ENCODE data around the gene INPP1.

Gene INPP1

DNA sequence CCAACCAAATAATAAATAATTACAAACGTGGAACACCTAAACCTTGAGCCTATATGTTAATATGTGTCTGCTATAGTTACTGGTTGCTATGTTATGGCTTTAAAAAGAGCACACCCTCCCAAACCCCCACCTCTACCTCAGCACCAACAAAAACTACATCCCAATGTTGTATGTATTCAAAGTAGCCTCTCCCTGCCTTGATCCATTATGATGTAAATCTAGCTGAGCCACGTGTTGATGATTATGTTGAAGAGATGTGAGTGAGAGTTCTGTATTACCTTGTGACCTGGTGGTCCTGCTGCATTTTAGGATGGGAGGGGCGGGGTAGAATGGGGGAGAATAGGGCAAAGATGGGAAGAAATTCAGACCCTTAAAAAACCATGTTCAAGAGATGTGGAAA lies 69.6 kb downstream of the INPP1 start:
- DNase-seq = no peak

DNA sequence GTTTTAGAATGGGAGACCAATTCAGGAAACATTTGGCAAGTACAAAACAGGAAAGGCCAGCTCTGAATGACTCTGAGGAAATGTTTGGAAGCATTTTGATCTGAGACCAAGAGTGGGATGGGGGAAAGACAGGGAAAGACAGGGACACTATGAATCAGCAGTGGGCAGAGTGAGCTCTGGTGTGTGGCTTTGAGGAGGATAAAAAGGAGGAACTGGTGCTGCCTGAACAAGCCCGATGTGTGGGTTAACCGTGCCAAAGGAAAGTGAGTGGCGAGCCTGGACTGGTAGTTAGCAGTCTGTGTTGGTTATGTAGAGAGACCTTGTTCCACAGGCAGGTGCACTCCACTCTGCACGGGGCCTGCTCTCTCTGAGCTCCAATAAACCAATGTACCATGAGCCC lies 70.0 kb downstream of the INPP1 start:
- DNase-seq = no peak

DNA sequence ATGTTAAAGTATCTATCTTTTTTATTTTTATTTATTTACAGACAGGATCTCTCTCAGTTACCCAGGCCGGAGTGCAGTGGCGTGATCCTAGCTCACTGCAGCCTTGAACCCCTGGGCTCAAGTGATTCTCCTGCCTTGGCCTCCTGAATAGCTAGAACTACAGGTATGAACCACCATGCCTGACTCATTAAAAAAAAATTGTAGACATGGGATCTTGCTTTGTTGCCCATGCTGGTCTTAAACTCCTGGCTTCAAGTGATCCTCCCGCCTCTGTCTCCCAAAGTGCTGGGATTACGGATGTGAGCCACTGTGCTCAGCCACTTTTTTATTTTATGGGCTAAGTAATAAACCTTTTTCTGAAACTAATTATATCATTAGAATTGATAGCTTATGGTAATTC lies 71.9 kb downstream of the INPP1 start:
- DNase-seq = no peak

DNA sequence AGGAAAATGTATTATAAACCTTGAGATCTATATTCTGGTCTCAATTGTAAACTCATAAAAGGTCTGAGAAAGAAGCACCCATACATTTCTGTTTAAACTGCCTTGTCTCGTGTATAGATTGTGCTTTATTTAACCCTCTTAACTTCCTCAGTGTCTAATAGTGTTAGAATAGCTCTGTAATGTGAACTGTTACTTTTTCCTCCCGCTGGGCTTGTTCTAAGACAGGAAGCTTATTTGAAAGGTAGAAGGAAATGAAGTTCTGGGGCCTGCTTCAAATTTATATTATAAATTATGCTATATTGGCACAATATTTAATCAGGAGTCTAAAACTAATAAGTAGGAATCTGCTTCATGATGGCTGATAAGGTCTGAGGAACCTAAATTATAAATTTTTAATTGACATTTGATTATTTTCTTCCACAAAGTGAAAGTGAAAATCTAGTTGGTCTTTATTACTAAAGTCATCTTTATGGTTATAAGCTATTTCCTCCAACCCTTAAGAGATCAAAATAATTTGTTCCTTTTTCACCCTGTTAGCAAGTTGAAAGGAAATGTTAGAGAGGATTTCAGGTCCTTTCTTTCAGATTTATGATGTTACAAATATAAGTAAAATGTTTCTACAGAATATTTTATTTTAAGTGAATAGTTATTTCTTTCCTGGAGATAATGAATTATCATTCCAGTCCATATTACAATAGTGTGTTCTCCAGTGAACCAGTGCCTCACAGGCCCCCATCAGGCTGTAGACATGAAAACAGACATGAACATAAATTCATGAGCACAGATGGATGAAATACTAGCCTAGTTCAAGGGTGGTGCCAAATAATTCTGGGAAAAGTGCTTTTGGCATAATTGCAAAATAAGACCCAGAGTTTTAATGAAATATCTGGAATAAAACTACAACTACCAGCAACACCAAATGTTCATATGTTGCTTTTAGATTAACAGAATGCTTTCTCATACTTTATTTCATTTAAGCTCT lies 72.7 kb downstream of the INPP1 start:
- DNase-seq = no peak

DNA sequence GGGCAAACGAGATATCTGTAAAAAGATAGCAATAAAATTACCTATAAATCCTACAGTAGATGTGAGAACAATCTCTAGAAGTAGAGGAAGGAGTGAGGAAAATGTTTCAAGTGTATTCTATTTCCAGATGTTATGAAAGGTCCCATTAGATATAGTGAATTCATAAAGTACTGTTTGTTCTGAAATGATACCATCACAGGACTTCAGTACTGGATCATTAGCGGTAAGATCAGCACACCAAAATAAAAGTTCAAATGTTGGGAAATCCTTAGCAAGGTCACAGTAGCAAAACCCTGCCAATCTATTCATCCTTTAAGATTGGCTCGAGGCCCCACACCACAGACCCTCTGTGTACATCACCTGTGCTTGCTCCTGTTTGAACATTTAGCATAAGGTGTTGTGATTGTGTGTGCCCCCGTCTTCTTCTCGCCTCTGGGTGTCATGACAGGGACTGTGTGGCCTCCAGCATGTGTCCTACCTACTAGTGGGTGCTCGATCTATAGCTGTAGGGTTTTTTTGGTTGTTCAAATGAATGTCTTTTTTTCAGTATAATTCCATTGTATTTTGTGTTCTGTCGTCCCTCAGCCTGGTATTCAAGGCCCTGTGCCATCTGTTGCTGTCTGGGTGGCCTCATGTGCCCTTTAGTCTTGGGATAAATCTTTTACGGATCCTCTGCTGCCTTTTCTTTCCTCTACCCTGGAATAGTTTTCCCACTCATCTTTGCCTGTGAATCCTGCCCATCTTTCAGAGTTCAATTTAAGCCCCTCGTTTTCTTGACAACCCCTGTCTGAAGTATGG lies 73.9 kb downstream of the INPP1 start:
- DNase-seq = no peak

DNA sequence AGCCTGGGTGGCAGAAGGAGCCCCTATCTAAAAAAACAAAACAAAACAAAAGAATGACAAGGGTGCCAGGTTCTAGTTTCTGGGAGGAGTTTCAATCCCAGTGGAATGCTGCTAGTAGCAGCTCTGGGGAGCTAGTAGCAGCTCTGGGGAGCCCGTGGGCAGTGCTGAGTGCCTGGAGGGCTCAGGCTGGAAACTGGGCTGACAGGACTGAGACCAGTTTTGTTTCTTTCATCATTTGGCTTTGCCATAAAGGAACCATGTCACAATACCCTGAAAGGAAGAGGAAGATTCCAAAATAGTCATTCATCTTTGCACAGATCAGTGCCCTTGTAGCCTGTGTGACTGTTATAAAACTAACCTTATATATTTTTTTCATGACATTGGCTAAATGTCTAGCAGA lies 75.3 kb downstream of the INPP1 start:
- DNase-seq = no peak

- DNase-seq = no peak
Observed at GRCh38 chr2:190420801-190421200, 77.4 kb downstream of the INPP1 start.

Data from NCI-H2029 (cell line).